Measurements from ENCODE around the gene BTBD16. TPM values are rescaled to one million over a fixed set of nuclear protein-coding genes. Genes with fewer than 3 reads are reported as not detected.

BTBD16 gene
- total RNA-seq, 1 experiment from 2014 or later = not detected

GRCh38 chr10:122298206-122298597 is 27.1 kb downstream of the BTBD16 start:
- no peak overlapping the region for H2BK5ac ChIP-seq (ENCODE audit: insufficient read length, low read length)
- no peaks in the 10 kb centered on the region for H3K23me2 ChIP-seq (ENCODE audit: insufficient read length, low read depth, low read length, poor library complexity, severe bottlenecking)
- no peaks in the 10 kb centered on the region for H3K79me1 ChIP-seq (ENCODE audit: insufficient read depth, low read depth, low read length, poor library complexity, severe bottlenecking)
- H3K79me2 ChIP-seq (ENCODE audit: insufficient read depth, low read length) = no peaks in the 10 kb centered on the region
- H2BK15ac ChIP-seq (ENCODE audit: low read depth, low read length) = no peak overlapping the region
- no peak for TF ChIP-seq CTCF (conservative IDR thresholded peaks at IDR 0.05)
- H4K20me1 ChIP-seq (ENCODE audit: control insufficient read depth, insufficient read depth, insufficient read length) = no peaks in the 10 kb centered on the region
- H2BK120ac ChIP-seq (ENCODE audit: low read depth, low read length, poor library complexity, severe bottlenecking) = no peak overlapping the region
- H4K5ac ChIP-seq (ENCODE audit: insufficient read length, low read depth, low read length) = no peak overlapping the region
- H3K14ac ChIP-seq (ENCODE audit: insufficient read depth, low read length) = no peak overlapping the region
- H3K36me3 Mint-ChIP-seq (ENCODE audit: insufficient read depth in 1 of 3, low read depth in 3 of 3) = no peaks in the 10 kb centered on the region
- no peak overlapping the region for H3K4me2 ChIP-seq (ENCODE audit: insufficient read depth, insufficient read length, low read length)
- no peak overlapping the region for H3K4me3 Mint-ChIP-seq
- H3K27me3 ChIP-seq (ENCODE audit: insufficient read depth, low read length) = no peaks in the 10 kb centered on the region
- no peak overlapping the region for H4K8ac ChIP-seq (replicated peaks; ENCODE audit: insufficient read length, low read depth, low read length)
- H2AK5ac ChIP-seq (ENCODE audit: insufficient read length, low read length) = no peak overlapping the region
- H3K23ac ChIP-seq (ENCODE audit: insufficient read length, low read depth, low read length) = no peak overlapping the region
- H3K4ac ChIP-seq (ENCODE audit: low read depth, low read length) = no peak overlapping the region
- H2BK12ac ChIP-seq (ENCODE audit: insufficient read length, low read depth, low read length) = no peak overlapping the region
- H3K56ac ChIP-seq (ENCODE audit: insufficient read length, low read depth, low read length) = no peak overlapping the region
- no peak overlapping the region; a peak in 2 of 7 replicates for H3K27ac Mint-ChIP-seq
- H2BK20ac ChIP-seq (ENCODE audit: low read depth, low read length, poor library complexity, severe bottlenecking) = no peak overlapping the region
- H3K27ac ChIP-seq (ENCODE audit: insufficient read length, low read depth, low read length) = no peak overlapping the region
- peaks cover 13 to 16% of the 10 kb centered on the region in 2 experiments for H3K4me1 Mint-ChIP-seq
- no peaks in the 10 kb centered on the region for H3K9me3 ChIP-seq (ENCODE audit: control insufficient read depth, low read depth, low read length)
- H3K18ac ChIP-seq (ENCODE audit: insufficient read length, low read depth, low read length) = no peak overlapping the region
- H4K91ac ChIP-seq (ENCODE audit: insufficient read length, low read depth, low read length) = no peak overlapping the region
- DNase-seq = no peak
- H3K9ac ChIP-seq (ENCODE audit: extremely low read depth, insufficient read length, low read length) = no peak overlapping the region
- WGBS (ENCODE audit: extremely low coverage, insufficient read length, low lambda C conversion rate) = no CpG with 5 or more reads among the region's 6 CpGs
- no peak overlapping the region for H3T11ph ChIP-seq (ENCODE audit: low read length)
- peaks cover 3% of the 10 kb centered on the region; the same call in 1 of the 2 replicates for H3K27me3 Mint-ChIP-seq (ENCODE audit: low read depth)
- H3K4me1 ChIP-seq (ENCODE audit: insufficient read depth, low read length) = no peaks in the 10 kb centered on the region
- peaks cover 0 to 2% of the 10 kb centered on the region in 2 experiments; a peak in 2 of 5 replicates for H3K9me3 Mint-ChIP-seq
- no peak overlapping the region for H2AFZ ChIP-seq (ENCODE audit: low read length)
